ENCODE results near the gene PAQR4.

PAQR4 gene

GRCh38 chr16:3021449-3022207 is 52.5 kb downstream of the PAQR4 start:
- TF ChIP-seq CTCF (IDR thresholded peaks at IDR 0.05; ENCODE audit: low read depth, low read length), result peak; percentile 39
- peak overlapping the region; percentile 80 for H3K4me3 ChIP-seq (ENCODE audit: low read depth, low read length)
- DNase-seq (ENCODE audit: low read depth, low spot score), result peak; percentile 98
- in situ Hi-C loops (cut with HindIII; ENCODE audit: low sequenced_read_pairs), result no loop called here

GRCh38 chr16:3022208-3022683 is 53.1 kb downstream of the PAQR4 start:
- no peak for TF ChIP-seq CTCF (IDR thresholded peaks at IDR 0.05; ENCODE audit: low read depth, low read length)
- DNase-seq (ENCODE audit: low read depth, low spot score), result peak; percentile 97
- H3K4me3 ChIP-seq (ENCODE audit: low read depth, low read length), result peak overlapping the region; percentile 80
- in situ Hi-C loops (cut with HindIII; ENCODE audit: low sequenced_read_pairs), result no loop called here

- peak overlapping the region; percentile 80 for H3K4me3 ChIP-seq (ENCODE audit: low read depth, low read length)
- TF ChIP-seq CTCF (IDR thresholded peaks at IDR 0.05; ENCODE audit: low read depth, low read length), result no peak
- DNase-seq (ENCODE audit: low read depth, low spot score), result peak; percentile 51
- in situ Hi-C loops (cut with HindIII; ENCODE audit: low sequenced_read_pairs), result no loop called here
Observed at GRCh38 chr16:3022684-3023414, 53.7 kb downstream of the PAQR4 start.
